Measurements from ENCODE around the gene NUDT3. TPM values are rescaled to one million over a fixed set of nuclear protein-coding genes. Genes with fewer than 3 reads are reported as not detected.
A peak's percentile ranks its signal among the peaks of the same experiment; 100 is the strongest.
"Not testable (repeated sequence)": the region's sequence is repeated elsewhere in the genome, so short reads cannot be mapped to it uniquely, and the experiment has no call there.

NUDT3 gene
- total RNA-seq, 2 donors from 2014 or later = 11.1 to 13.7 TPM

GRCh38 chr6:34325633-34326032 lies 66.8 kb downstream of the NUDT3 start:
- no peaks in the 10 kb centered on the region for H3K4me1 Mint-ChIP-seq (ENCODE audit: low read depth)
- no peaks in the 10 kb centered on the region for H3K9me3 Mint-ChIP-seq
- H3K4me3 Mint-ChIP-seq = no peak overlapping the region
- DNase-seq = no peak
- ATAC-seq (replicated peaks in 1 of 2) = no peak
- H3K27me3 Mint-ChIP-seq (ENCODE audit: low read depth) = no peaks in the 10 kb centered on the region
- no peak overlapping the region for H3K27ac Mint-ChIP-seq
- H3K36me3 Mint-ChIP-seq (ENCODE audit: insufficient read depth in 2 of 2) = no peaks in the 10 kb centered on the region

DNA sequence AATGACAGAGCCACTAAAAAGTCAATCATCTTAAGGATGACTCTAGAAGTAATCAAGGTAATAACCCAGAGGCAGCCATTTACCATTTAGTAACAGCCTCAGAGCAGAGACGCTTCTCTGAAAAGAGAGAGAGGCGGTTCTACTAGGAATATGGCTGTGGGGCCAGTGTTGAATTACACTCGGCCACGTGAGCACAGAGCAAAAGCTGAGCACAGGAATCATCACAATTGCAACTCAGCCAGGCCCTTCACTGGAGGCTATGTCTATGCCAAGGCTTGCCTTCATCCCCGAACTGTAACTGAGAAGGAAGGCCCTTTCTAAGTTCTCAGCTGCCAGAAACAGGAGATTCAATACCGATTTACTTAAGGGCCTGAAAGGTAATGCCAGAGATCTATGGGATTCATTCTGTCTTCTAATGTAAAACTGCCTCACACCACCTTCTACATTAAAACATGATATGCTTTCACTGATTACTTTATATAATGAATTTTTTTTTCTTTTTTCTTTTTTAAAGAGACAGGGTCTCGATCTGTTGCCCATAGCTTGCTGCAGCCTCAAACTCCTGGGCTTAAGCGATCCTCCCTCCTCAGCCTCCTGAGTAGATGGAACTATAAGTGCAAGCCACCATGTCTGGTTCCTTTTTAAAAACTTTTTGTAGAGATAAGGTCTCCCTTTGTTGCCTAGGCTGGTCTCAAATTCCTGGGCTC lies 67.6 kb downstream of the NUDT3 start:
- Mint-ChIP-seq H3K36me3 (ENCODE audit: insufficient read depth in 2 of 2) (no peaks in the 10 kb centered on the region), H3K27ac (no peak overlapping the region), H3K27me3 (ENCODE audit: low read depth) (no peaks in the 10 kb centered on the region), H3K4me3 (no peak overlapping the region), H3K4me1 (ENCODE audit: low read depth) (no peaks in the 10 kb centered on the region), H3K9me3 (no peaks in the 10 kb centered on the region)
- DNase-seq (no peak), ATAC-seq (replicated peaks in 1 of 2) (no peak)

DNA sequence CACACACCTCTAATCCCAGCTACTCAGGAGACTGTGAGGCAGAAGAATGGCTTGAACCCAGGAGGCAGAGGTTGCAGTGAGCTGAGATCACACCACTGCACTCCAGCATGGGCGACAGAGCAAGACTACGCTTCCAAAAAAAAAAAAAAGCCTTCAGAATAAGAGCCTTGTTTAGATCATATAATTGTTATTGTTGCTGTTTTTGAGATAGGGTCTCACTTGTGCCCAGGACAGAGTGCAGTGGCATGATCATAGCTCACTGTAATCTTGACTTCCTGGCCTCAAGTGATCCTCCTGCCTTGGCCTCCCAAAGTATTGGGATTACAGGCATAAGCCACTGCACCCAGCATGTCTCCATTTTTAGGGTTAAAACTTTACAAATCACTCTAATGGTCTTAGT lies 68.2 kb downstream of the NUDT3 start:
- H3K4me1 Mint-ChIP-seq (ENCODE audit: low read depth); H3K27me3 Mint-ChIP-seq (ENCODE audit: low read depth): not testable (repeated sequence)

DNA sequence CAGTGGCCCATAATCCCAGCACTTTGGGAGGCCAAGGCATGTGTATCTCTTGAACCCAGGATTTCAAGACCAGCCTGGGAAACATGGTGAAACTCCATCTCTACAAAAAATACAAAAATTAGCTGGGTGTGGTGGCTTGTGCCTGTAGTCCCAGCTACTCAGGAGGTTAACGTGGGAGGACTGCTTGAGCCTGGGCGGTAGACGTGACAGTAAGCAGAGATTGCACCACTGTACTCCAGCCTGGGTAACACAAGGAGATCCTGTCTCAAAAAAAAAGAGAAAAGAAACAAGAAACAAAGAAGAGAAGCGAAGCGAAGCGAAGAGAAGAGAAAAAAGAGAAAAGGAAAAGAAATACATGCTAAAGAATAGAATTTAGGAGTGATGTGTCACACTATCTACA lies 69.2 kb downstream of the NUDT3 start:
- DNase-seq = no peak
- Mint-ChIP-seq H3K27ac (no peak overlapping the region), H3K4me3 (no peak overlapping the region), H3K36me3 (ENCODE audit: insufficient read depth in 2 of 2) (no peaks in the 10 kb centered on the region), H3K4me1 (ENCODE audit: low read depth) (peaks cover 12% of the 10 kb centered on the region), H3K27me3 (ENCODE audit: low read depth) (no peaks in the 10 kb centered on the region), H3K9me3 (no peaks in the 10 kb centered on the region)
- ATAC-seq (replicated peaks in 1 of 2) = no peak

More for the DNA sequence above, 68.2 kb downstream of the NUDT3 start:
- ATAC-seq (replicated peaks in 1 of 2); H3K9me3 Mint-ChIP-seq; DNase-seq; H3K36me3 Mint-ChIP-seq (ENCODE audit: insufficient read depth in 2 of 2); H3K27ac Mint-ChIP-seq; H3K4me3 Mint-ChIP-seq: not testable (repeated sequence)

GRCh38 chr6:34322732-34323131 lies 69.7 kb downstream of the NUDT3 start:
- ATAC-seq (replicated peaks in 1 of 2) (no peak), DNase-seq (no peak)
- no peak overlapping the region for H3K27ac Mint-ChIP-seq
- H3K27me3 Mint-ChIP-seq (ENCODE audit: low read depth) = no peaks in the 10 kb centered on the region
- no peaks in the 10 kb centered on the region for H3K9me3 Mint-ChIP-seq
- H3K4me3 Mint-ChIP-seq = no peak overlapping the region
- peaks cover 18% of the 10 kb centered on the region for H3K4me1 Mint-ChIP-seq (ENCODE audit: low read depth)
- H3K36me3 Mint-ChIP-seq (ENCODE audit: insufficient read depth in 2 of 2) = no peaks in the 10 kb centered on the region

GRCh38 chr6:34321821-34322220 lies 70.6 kb downstream of the NUDT3 start:
- Mint-ChIP-seq H3K27me3 (ENCODE audit: low read depth) (no peaks in the 10 kb centered on the region), H3K27ac (no peak overlapping the region), H3K36me3 (ENCODE audit: insufficient read depth in 2 of 2) (no peaks in the 10 kb centered on the region), H3K4me1 (ENCODE audit: low read depth) (peaks cover 27% of the 10 kb centered on the region), H3K4me3 (no peak overlapping the region), H3K9me3 (no peaks in the 10 kb centered on the region)
- DNase-seq (no peak), ATAC-seq (replicated peaks in 1 of 2) (no peak)

- Mint-ChIP-seq H3K36me3 (ENCODE audit: insufficient read depth in 2 of 2) (no peaks in the 10 kb centered on the region), H3K9me3 (no peaks in the 10 kb centered on the region), H3K27ac (no peak overlapping the region), H3K4me3 (no peak overlapping the region), H3K27me3 (ENCODE audit: low read depth) (no peaks in the 10 kb centered on the region), H3K4me1 (ENCODE audit: low read depth) (peaks cover 50% of the 10 kb centered on the region)
- no peak for DNase-seq
- ATAC-seq (replicated peaks in 1 of 2) = no peak
Observed at GRCh38 chr6:34319471-34319885, 73.0 kb downstream of the NUDT3 start.

GRCh38 chr6:34318499-34319470 lies 73.7 kb downstream of the NUDT3 start:
- DNase-seq (no peak), ATAC-seq (replicated peaks in 1 of 2) (peak in 1 of 2 donors; percentile 21)
- H3K36me3 Mint-ChIP-seq (ENCODE audit: insufficient read depth in 2 of 2) = no peaks in the 10 kb centered on the region
- H3K27me3 Mint-ChIP-seq (ENCODE audit: low read depth) = no peaks in the 10 kb centered on the region
- H3K27ac Mint-ChIP-seq = no peak overlapping the region
- H3K4me3 Mint-ChIP-seq = no peak overlapping the region
- peaks cover 50% of the 10 kb centered on the region for H3K4me1 Mint-ChIP-seq (ENCODE audit: low read depth)
- no peaks in the 10 kb centered on the region for H3K9me3 Mint-ChIP-seq

DNA sequence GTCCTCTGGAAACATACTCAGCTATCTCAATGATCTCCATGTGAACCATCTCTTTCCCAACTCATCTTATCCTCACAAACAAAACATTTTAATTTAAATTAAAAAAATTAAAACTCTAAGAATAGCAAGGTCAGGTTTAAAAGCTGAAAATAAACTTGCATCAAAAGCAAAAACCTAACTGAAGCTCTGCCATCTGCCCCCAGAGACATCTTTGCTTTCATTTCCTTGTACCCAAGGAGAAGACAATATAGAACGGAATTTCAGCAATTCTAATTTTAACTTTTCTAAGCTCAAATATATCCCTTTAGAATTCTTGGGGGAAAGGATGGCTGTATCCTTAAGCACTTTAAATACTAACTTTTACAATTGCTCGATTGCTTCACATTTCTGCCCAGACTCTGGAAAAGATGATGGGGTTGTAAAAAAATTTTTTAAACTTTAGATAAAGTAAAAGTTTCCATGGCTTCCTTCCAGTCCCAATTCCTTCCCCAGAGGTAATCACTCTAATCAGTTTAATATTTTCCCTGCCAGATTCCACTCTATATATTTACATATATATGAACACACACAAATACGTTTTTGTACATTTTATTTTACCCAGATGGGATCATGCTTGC lies 74.5 kb downstream of the NUDT3 start:
- H3K4me3 Mint-ChIP-seq = no peak overlapping the region
- H3K27ac Mint-ChIP-seq = no peak overlapping the region
- DNase-seq = no peak
- H3K36me3 Mint-ChIP-seq (ENCODE audit: insufficient read depth in 2 of 2) = no peaks in the 10 kb centered on the region
- no peaks in the 10 kb centered on the region for H3K27me3 Mint-ChIP-seq (ENCODE audit: low read depth)
- ATAC-seq (replicated peaks in 1 of 2) = no peak
- H3K9me3 Mint-ChIP-seq = no peaks in the 10 kb centered on the region
- peaks cover 50% of the 10 kb centered on the region for H3K4me1 Mint-ChIP-seq (ENCODE audit: low read depth)

GRCh38 chr6:34317172-34317477 lies 75.3 kb downstream of the NUDT3 start:
- DNase-seq (no peak), ATAC-seq (replicated peaks in 1 of 2) (peak; percentile 36 to 64)
- Mint-ChIP-seq H3K4me3 (no peak overlapping the region), H3K9me3 (no peaks in the 10 kb centered on the region), H3K4me1 (ENCODE audit: low read depth) (peaks cover 50% of the 10 kb centered on the region), H3K27me3 (ENCODE audit: low read depth) (no peaks in the 10 kb centered on the region), H3K27ac (no peak overlapping the region), H3K36me3 (ENCODE audit: insufficient read depth in 2 of 2) (no peaks in the 10 kb centered on the region)

DNA sequence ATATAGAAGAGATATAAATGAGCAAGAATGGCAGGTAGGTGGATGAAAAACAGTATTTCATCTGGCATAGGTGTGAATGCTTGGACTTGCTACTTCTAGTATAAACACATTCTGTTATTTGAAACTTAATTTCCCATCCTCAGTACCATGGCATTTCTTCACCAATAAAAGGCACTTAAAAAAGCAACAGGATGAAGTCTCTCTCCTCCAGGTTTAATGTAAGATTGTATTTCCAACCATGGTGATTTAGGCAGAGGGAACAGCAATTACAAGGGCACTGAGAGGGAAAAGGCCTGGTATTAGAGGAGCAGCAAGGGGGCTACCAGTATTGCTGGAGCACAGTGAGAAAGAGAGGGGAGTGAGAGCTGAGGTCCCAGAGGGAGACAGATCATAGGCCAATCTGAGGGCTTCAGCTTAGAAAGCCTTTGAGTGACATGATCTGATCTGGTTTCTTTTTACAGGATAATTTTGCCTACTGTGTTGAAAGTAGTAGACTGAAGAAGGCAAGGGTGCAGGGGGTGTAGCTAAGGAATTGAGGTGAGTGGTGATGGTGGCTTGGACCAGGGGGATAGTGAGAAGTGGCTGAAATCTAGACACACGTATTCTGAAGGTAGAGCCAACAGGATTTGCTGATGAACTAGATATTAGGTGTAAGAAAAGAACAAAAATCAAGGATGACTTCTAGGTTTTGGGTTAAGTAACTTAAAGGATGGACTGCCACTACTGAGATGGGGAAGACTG lies 75.9 kb downstream of the NUDT3 start:
- Mint-ChIP-seq H3K36me3 (ENCODE audit: insufficient read depth in 2 of 2) (no peaks in the 10 kb centered on the region), H3K27me3 (ENCODE audit: low read depth) (no peaks in the 10 kb centered on the region), H3K9me3 (no peaks in the 10 kb centered on the region), H3K27ac (peak overlapping the region; percentile 80), H3K4me3 (peak overlapping the region in 1 of 2 donors; percentile 66), H3K4me1 (ENCODE audit: low read depth) (peaks cover 50% of the 10 kb centered on the region)
- ATAC-seq (replicated peaks in 1 of 2) (no peak), DNase-seq (no peak)

DNA sequence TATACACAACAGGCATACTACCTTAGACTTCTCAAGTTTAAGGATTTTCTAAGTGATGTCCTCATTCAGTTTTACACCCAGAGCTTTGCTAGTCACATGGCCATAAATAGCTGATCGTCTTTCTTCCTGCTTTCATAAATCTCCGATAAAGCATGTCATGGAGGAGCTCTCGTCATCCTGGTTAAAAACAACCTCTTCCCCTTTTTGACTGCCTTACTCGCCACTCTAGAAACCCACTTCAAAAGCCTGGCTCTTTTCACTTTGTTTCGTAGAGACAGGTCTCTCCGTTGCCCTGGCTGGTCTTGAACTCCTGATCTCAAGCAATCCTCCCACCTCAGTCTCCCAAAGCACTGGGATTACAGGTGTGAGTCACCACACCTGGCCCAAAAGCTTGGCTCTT lies 76.7 kb downstream of the NUDT3 start:
- ATAC-seq (replicated peaks in 1 of 2) = peak; percentile 49 to 56
- peaks cover 50% of the 10 kb centered on the region for H3K4me1 Mint-ChIP-seq (ENCODE audit: low read depth)

GRCh38 chr6:34315256-34315655 lies 77.2 kb downstream of the NUDT3 start:
- no peaks in the 10 kb centered on the region for H3K27me3 Mint-ChIP-seq (ENCODE audit: low read depth)
- peak overlapping the region; percentile 80 for H3K27ac Mint-ChIP-seq
- no peaks in the 10 kb centered on the region for H3K9me3 Mint-ChIP-seq
- DNase-seq (no peak), ATAC-seq (replicated peaks in 1 of 2) (no peak)
- H3K4me3 Mint-ChIP-seq = peak overlapping the region in 1 of 2 donors; percentile 66
- peaks cover 50% of the 10 kb centered on the region for H3K4me1 Mint-ChIP-seq (ENCODE audit: low read depth)
- no peaks in the 10 kb centered on the region for H3K36me3 Mint-ChIP-seq (ENCODE audit: insufficient read depth in 2 of 2)

More for the DNA sequence above, 76.7 kb downstream of the NUDT3 start:
- peak overlapping the region; percentile 80 for H3K27ac Mint-ChIP-seq
- DNase-seq = peak; percentile 7 to 11
- H3K9me3 Mint-ChIP-seq = no peaks in the 10 kb centered on the region
- H3K36me3 Mint-ChIP-seq (ENCODE audit: insufficient read depth in 2 of 2) = no peaks in the 10 kb centered on the region
- H3K4me3 Mint-ChIP-seq = peak overlapping the region; percentile 38 to 66
- no peaks in the 10 kb centered on the region for H3K27me3 Mint-ChIP-seq (ENCODE audit: low read depth)

Data from activated T-cell treated with anti-CD3 and anti-CD28 coated beads, Interleukin-2, amount 50 U/mL, for 72 hours (primary cell).